ENCODE results near the gene LRRK2. TPM values are rescaled to one million over a fixed set of nuclear protein-coding genes. Genes with fewer than 3 reads are reported as not detected.

Gene LRRK2
- total RNA-seq, 1 donor from 2014 or later, result not detected

DNA sequence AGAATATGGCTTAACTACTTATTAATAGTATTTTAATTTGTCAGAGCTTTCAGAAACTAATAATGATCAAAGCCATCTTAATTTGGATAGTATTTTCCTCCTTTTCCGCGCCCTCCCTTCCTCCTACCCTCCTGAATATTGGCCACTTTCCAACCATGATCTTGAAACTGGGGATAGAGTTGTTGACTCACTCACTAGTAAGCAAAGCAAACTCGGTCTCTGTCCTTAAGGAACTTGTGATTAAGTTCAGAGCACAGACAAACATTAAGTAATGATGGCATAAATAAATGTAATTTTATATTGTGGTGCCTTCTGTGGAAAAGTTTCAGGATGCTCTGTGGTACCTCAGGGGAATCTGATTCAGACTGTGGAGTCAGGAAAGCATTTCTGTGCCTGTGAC, 75.7 kb downstream of the LRRK2 start:
- Mint-ChIP-seq H3K4me1 (ENCODE audit: low read depth, unreplicated experiment) (no peaks in the 10 kb centered on the region), H3K4me3 (ENCODE audit: unreplicated experiment) (no peak overlapping the region), H3K27ac (ENCODE audit: unreplicated experiment) (no peak overlapping the region)

DNA sequence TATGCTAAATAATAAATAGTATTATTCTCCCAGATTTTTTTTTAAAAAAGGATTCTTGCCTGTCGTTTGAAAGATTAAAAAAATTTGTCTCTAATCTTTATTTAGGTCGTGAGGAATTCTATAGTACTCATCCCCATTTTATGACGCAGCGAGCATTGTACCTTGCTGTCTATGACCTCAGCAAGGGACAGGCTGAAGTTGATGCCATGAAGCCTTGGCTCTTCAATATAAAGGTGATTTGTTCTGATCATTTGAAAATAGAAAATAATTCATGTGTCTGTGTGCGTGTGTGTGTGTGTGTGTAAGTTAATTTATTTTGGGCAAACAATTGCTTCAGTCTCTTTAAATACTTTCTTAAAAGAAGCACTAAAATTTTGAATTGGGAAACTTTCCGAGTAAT, 84.2 kb downstream of the LRRK2 start:
- Mint-ChIP-seq H3K27me3 (ENCODE audit: unreplicated experiment) (no peaks in the 10 kb centered on the region), H3K27ac (ENCODE audit: unreplicated experiment) (no peak overlapping the region), H3K4me1 (ENCODE audit: low read depth, unreplicated experiment) (no peaks in the 10 kb centered on the region), H3K9me3 (ENCODE audit: unreplicated experiment) (no peaks in the 10 kb centered on the region), H3K4me3 (ENCODE audit: unreplicated experiment) (no peak overlapping the region), H3K36me3 (ENCODE audit: unreplicated experiment) (no peaks in the 10 kb centered on the region)
- no peak for DNase-seq
- TF ChIP-seq, protein P1, sequence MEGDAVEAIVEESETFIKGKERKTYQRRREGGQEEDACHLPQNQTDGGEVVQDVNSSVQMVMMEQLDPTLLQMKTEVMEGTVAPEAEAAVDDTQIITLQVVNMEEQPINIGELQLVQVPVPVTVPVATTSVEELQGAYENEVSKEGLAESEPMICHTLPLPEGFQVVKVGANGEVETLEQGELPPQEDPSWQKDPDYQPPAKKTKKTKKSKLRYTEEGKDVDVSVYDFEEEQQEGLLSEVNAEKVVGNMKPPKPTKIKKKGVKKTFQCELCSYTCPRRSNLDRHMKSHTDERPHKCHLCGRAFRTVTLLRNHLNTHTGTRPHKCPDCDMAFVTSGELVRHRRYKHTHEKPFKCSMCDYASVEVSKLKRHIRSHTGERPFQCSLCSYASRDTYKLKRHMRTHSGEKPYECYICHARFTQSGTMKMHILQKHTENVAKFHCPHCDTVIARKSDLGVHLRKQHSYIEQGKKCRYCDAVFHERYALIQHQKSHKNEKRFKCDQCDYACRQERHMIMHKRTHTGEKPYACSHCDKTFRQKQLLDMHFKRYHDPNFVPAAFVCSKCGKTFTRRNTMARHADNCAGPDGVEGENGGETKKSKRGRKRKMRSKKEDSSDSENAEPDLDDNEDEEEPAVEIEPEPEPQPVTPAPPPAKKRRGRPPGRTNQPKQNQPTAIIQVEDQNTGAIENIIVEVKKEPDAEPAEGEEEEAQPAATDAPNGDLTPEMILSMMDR (IDR thresholded peaks at IDR 0.05; ENCODE audit: partially characterized antibody, unreplicated experiment), result no peak

More for the DNA sequence above, 75.7 kb downstream of the LRRK2 start:
- TF ChIP-seq, protein P1 (IDR thresholded peaks at IDR 0.05; ENCODE audit: partially characterized antibody, unreplicated experiment), result no peak
- Mint-ChIP-seq H3K9me3 (ENCODE audit: unreplicated experiment) (no peaks in the 10 kb centered on the region), H3K36me3 (ENCODE audit: unreplicated experiment) (no peaks in the 10 kb centered on the region), H3K27me3 (ENCODE audit: unreplicated experiment) (no peaks in the 10 kb centered on the region)
- DNase-seq, result no peak

DNA sequence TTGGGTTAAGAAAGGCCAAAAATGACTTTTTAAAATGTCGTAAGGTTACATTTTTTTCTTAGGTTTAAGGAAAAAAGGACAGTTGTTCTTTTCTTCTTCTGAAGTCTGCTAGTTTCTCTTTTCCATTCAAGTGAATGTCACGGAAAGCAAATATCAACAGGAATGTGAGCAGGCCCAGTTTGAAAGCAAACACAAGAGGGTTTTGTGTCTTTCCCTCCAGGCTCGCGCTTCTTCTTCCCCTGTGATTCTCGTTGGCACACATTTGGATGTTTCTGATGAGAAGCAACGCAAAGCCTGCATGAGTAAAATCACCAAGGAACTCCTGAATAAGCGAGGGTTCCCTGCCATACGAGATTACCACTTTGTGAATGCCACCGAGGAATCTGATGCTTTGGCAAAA, 85.4 kb downstream of the LRRK2 start:
- no peak overlapping the region for H3K27ac Mint-ChIP-seq (ENCODE audit: unreplicated experiment)

DNA sequence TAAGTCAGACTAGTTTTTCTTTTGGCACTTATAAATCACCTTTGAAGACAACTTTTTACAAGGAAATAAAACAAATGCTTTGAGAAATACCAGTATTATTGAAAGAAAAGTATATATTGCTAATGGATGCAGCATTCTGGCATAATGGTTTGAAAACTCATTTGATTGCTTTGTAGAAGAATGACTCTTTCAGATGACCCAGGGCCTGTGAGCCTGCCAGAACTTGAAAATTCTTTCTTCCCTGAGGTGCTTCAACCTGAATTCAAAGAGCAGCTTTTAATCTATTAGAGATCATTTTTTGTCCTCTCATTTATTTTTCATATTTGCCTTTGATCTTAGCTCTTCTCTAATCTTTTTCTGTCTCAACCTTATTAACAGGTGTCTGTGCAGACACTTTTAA, 87.4 kb downstream of the LRRK2 start:
- H3K9me3 Mint-ChIP-seq (ENCODE audit: unreplicated experiment), result no peaks in the 10 kb centered on the region
- TF ChIP-seq, protein P1 (IDR thresholded peaks at IDR 0.05; ENCODE audit: partially characterized antibody, unreplicated experiment), result no peak
- H3K4me3 Mint-ChIP-seq (ENCODE audit: unreplicated experiment), result no peak overlapping the region
- no peaks in the 10 kb centered on the region for H3K4me1 Mint-ChIP-seq (ENCODE audit: low read depth, unreplicated experiment)
- no peak overlapping the region for H3K27ac Mint-ChIP-seq (ENCODE audit: unreplicated experiment)
- DNase-seq, result no peak
- H3K27me3 Mint-ChIP-seq (ENCODE audit: unreplicated experiment), result no peaks in the 10 kb centered on the region
- no peaks in the 10 kb centered on the region for H3K36me3 Mint-ChIP-seq (ENCODE audit: unreplicated experiment)

More for the DNA sequence above, 85.4 kb downstream of the LRRK2 start:
- H3K4me3 Mint-ChIP-seq (ENCODE audit: unreplicated experiment), result no peak overlapping the region
- H3K36me3 Mint-ChIP-seq (ENCODE audit: unreplicated experiment), result no peaks in the 10 kb centered on the region
- TF ChIP-seq, protein P1 (IDR thresholded peaks at IDR 0.05; ENCODE audit: partially characterized antibody, unreplicated experiment), result no peak
- no peaks in the 10 kb centered on the region for H3K27me3 Mint-ChIP-seq (ENCODE audit: unreplicated experiment)
- H3K9me3 Mint-ChIP-seq (ENCODE audit: unreplicated experiment), result no peaks in the 10 kb centered on the region
- no peak for DNase-seq
- H3K4me1 Mint-ChIP-seq (ENCODE audit: low read depth, unreplicated experiment), result no peaks in the 10 kb centered on the region

DNA sequence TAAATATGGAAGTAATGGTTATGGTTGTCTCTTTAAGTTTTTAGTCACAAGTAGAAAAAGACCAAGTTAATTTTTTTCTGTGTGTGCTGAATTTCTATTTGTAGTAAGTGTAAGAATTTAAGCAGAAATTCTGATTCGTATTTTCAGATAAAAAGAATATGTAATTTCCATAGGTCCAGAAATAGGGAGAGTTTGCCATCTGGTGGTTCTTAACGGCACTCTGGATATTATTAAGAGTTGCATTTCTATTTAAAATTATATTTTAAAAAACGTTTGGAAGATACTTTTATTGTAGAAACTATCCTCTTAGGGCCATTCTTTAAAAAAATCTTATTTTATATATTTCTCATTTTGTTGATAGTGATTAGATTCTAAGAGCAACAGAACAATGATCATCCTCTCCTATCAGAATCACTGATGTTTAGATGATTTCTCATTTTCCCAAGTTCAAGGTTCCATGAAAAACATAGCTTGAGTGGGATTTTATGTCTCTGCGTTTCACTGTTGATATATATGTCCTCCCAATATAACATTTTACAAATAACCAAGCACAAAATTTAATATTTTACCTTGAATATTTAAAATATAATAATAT, 88.3 kb downstream of the LRRK2 start:
- TF ChIP-seq, protein P1 (IDR thresholded peaks at IDR 0.05; ENCODE audit: partially characterized antibody, unreplicated experiment), result peak; percentile 47
- no peak overlapping the region for H3K27ac Mint-ChIP-seq (ENCODE audit: unreplicated experiment)
- no peaks in the 10 kb centered on the region for H3K4me1 Mint-ChIP-seq (ENCODE audit: low read depth, unreplicated experiment)
- H3K27me3 Mint-ChIP-seq (ENCODE audit: unreplicated experiment), result peaks cover 2% of the 10 kb centered on the region
- H3K36me3 Mint-ChIP-seq (ENCODE audit: unreplicated experiment), result no peaks in the 10 kb centered on the region
- DNase-seq, result no peak
- no peak overlapping the region for H3K4me3 Mint-ChIP-seq (ENCODE audit: unreplicated experiment)
- H3K9me3 Mint-ChIP-seq (ENCODE audit: unreplicated experiment), result no peaks in the 10 kb centered on the region

Data from glutamatergic neuron (in vitro differentiated cells).